ENCODE results near the gene PRKD2. TPM values are rescaled to one million over a fixed set of nuclear protein-coding genes. Genes with fewer than 3 reads are reported as not detected.
"Not testable (repeated sequence)": the region's sequence is repeated elsewhere in the genome, so short reads cannot be mapped to it uniquely, and the experiment has no call there.

PRKD2 gene
- total RNA-seq, 1 donor from 2014 or later, result 14.9 TPM

DNA sequence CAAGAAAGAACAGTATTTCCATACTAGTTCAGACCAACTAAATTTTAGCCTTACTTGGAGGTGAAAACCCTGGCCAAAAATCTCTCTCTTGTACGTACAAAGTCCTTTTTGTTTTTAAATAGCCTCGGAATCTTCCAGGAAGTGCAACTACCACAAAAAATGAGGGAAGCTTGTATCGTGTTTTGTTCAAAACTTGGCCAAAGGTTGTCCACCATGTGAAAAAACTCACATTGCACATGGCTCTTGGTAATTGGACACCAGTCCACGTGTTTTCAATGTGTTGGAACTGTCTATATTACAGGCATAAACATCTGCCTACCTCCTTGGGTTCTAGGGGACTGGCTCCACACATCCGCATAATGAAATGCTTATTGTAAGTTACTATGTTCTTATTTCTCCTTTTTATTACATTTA, 44.5 kb upstream of the PRKD2 start:
- peaks cover 10% of the 10 kb centered on the region for H3F3A ChIP-seq (ENCODE audit: low read depth)
- no peaks in the 10 kb centered on the region for H3K4me1 ChIP-seq
- Mint-ChIP-seq H3K4me3 (no peak overlapping the region), H3K36me3 (peaks cover 2% of the 10 kb centered on the region), H3K27me3 (ENCODE audit: insufficient read depth, low read depth) (peaks cover 6% of the 10 kb centered on the region), H3K4me1 (peaks cover 4% of the 10 kb centered on the region), H3K27ac (no peak overlapping the region), H3K9me3 (no peaks in the 10 kb centered on the region)
- peaks cover 14% of the 10 kb centered on the region for H4K20me1 ChIP-seq (ENCODE audit: low read depth)
- H3K9ac ChIP-seq, result no peak overlapping the region
- H3K79me2 ChIP-seq (ENCODE audit: low read depth), result no peaks in the 10 kb centered on the region
- no peak overlapping the region for H2AFZ ChIP-seq (replicated peaks)
- no peak overlapping the region for H3K4me3 ChIP-seq
- TF ChIP-seq, protein P1, sequence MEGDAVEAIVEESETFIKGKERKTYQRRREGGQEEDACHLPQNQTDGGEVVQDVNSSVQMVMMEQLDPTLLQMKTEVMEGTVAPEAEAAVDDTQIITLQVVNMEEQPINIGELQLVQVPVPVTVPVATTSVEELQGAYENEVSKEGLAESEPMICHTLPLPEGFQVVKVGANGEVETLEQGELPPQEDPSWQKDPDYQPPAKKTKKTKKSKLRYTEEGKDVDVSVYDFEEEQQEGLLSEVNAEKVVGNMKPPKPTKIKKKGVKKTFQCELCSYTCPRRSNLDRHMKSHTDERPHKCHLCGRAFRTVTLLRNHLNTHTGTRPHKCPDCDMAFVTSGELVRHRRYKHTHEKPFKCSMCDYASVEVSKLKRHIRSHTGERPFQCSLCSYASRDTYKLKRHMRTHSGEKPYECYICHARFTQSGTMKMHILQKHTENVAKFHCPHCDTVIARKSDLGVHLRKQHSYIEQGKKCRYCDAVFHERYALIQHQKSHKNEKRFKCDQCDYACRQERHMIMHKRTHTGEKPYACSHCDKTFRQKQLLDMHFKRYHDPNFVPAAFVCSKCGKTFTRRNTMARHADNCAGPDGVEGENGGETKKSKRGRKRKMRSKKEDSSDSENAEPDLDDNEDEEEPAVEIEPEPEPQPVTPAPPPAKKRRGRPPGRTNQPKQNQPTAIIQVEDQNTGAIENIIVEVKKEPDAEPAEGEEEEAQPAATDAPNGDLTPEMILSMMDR (IDR thresholded peaks at IDR 0.05), result no peak
- TF ChIP-seq EZH2 (IDR thresholded peaks at IDR 0.05), result no peak
- TF ChIP-seq EZH2phosphoT487 (IDR thresholded peaks at IDR 0.05), result no peak
- DNase-seq (ENCODE audit: low spot score), result no peak
- H3K9me3 ChIP-seq (ENCODE audit: low read depth), result no peaks in the 10 kb centered on the region
- H3K27me3 ChIP-seq, result no peaks in the 10 kb centered on the region
- no peaks in the 10 kb centered on the region for H3K36me3 ChIP-seq
- H3K27ac ChIP-seq, result no peak overlapping the region
- no peak overlapping the region for H3K4me2 ChIP-seq

DNA sequence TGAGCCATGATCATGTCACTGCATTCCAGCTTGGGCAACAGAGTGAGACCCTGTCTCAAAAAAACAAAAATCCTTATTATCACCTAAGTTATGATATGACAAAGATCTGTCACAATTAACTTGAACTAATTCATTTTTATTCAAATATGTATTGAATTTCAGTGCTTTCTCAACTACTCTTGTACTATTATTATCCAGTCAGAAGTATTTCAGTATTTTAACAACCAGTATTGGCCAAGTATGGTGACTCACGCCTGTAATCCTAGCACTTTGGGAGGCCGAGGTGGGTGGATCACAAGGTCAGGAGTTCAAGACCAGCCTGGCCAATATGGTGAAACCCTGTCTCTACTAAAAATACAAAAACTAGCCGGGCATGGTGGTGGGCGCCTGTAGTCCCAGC, 44.0 kb upstream of the PRKD2 start:
- H3K4me2 ChIP-seq; H3K27me3 Mint-ChIP-seq (ENCODE audit: insufficient read depth, low read depth); H3K9me3 ChIP-seq (ENCODE audit: low read depth); H2AFZ ChIP-seq (replicated peaks); H3F3A ChIP-seq (ENCODE audit: low read depth); H3K9ac ChIP-seq; H3K36me3 ChIP-seq; H3K36me3 Mint-ChIP-seq; H3K4me3 ChIP-seq; H3K27me3 ChIP-seq; DNase-seq (ENCODE audit: low spot score); H3K4me3 Mint-ChIP-seq; H3K9me3 Mint-ChIP-seq; H3K27ac ChIP-seq; H3K4me1 ChIP-seq; H3K27ac Mint-ChIP-seq; H3K4me1 Mint-ChIP-seq; H3K79me2 ChIP-seq (ENCODE audit: low read depth): not testable (repeated sequence)
- H4K20me1 ChIP-seq (ENCODE audit: low read depth), result peaks cover 14% of the 10 kb centered on the region

DNA sequence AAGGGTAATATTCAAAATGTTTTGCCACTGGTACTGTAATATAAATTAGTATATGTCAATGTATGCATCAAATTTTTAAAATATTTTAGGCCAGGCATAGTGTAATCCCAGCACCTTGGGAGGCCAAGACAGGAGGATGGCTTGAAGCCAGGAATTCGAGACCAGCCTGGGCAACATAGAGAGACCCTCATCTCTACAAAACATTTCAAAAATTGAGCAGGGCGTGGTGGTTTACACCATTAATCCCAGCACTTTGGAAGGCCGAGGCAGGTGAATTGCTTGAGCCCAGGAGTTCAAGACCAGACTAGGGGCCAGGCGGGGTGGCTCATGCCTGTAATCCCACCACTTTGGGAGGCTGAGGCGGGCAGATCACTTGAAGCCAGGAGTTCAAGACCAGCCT, 43.4 kb upstream of the PRKD2 start:
- Histone ChIP-seq H3K9me3 (ENCODE audit: low read depth) (no peaks in the 10 kb centered on the region), H3K27ac (no peak overlapping the region), H3K36me3 (no peaks in the 10 kb centered on the region), H3K27me3 (no peaks in the 10 kb centered on the region), H4K20me1 (ENCODE audit: low read depth) (peaks cover 14% of the 10 kb centered on the region), H3K79me2 (ENCODE audit: low read depth) (no peaks in the 10 kb centered on the region), H3K4me1 (no peaks in the 10 kb centered on the region), H3K9ac (no peak overlapping the region), H3F3A (ENCODE audit: low read depth) (peaks cover 10% of the 10 kb centered on the region), H2AFZ (replicated peaks) (no peak overlapping the region), H3K4me2 (no peak overlapping the region), H3K4me3 (no peak overlapping the region)
- TF ChIP-seq EZH2 (IDR thresholded peaks at IDR 0.05), result no peak
- TF ChIP-seq, protein P1 (IDR thresholded peaks at IDR 0.05), result no peak
- no peak for TF ChIP-seq EZH2phosphoT487 (IDR thresholded peaks at IDR 0.05)
- H3K27me3 Mint-ChIP-seq (ENCODE audit: insufficient read depth, low read depth), result peaks cover 6% of the 10 kb centered on the region
- no peak overlapping the region for H3K27ac Mint-ChIP-seq
- peaks cover 2% of the 10 kb centered on the region for H3K36me3 Mint-ChIP-seq
- H3K4me3 Mint-ChIP-seq, result no peak overlapping the region
- H3K9me3 Mint-ChIP-seq, result no peaks in the 10 kb centered on the region
- H3K4me1 Mint-ChIP-seq, result peaks cover 4% of the 10 kb centered on the region
- DNase-seq (ENCODE audit: low spot score), result no peak

DNA sequence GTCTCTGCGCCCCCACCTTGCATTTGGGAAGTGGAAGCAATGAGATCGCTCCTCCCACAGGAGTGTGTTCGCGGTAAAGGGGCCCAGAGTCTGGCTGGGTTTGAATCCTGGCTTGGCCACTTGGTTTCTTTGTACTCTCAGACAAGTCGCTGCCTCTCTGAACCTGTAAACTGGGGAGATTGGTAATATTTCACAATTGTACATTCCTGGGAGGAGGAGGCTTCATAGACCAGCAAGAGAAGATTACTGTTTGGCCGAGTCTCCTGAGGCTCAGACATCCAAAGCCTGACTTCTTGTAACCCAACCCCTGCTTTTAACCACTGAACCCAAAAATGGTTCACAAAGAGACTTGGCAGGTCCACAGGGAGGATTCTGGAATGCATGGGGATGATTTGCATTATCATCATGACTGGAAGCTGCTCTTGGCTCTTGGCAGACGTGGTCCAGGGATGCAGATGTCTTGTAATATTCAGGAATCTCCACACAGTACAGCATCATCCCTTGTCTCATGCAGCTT, 43.0 kb upstream of the PRKD2 start:
- H3K4me1 ChIP-seq, result no peaks in the 10 kb centered on the region
- Mint-ChIP-seq H3K4me1 (peaks cover 2% of the 10 kb centered on the region), H3K9me3 (no peaks in the 10 kb centered on the region), H3K27ac (peak overlapping the region; percentile 15), H3K4me3 (no peak overlapping the region), H3K27me3 (ENCODE audit: insufficient read depth, low read depth) (peaks cover 6% of the 10 kb centered on the region), H3K36me3 (peaks cover 3% of the 10 kb centered on the region)
- no peak overlapping the region for H2AFZ ChIP-seq (replicated peaks)
- no peak for DNase-seq (ENCODE audit: low spot score)
- no peak overlapping the region for H3K4me3 ChIP-seq
- no peak for TF ChIP-seq EZH2phosphoT487 (IDR thresholded peaks at IDR 0.05)
- TF ChIP-seq EZH2 (IDR thresholded peaks at IDR 0.05), result no peak
- TF ChIP-seq, protein P1 (IDR thresholded peaks at IDR 0.05), result no peak
- H3K79me2 ChIP-seq (ENCODE audit: low read depth), result no peaks in the 10 kb centered on the region
- H3K27me3 ChIP-seq, result no peaks in the 10 kb centered on the region
- H3K27ac ChIP-seq, result no peak overlapping the region
- H3K36me3 ChIP-seq, result no peaks in the 10 kb centered on the region
- peaks cover 10% of the 10 kb centered on the region for H3F3A ChIP-seq (ENCODE audit: low read depth)
- H3K4me2 ChIP-seq, result no peak overlapping the region
- H3K9ac ChIP-seq, result no peak overlapping the region
- no peaks in the 10 kb centered on the region for H3K9me3 ChIP-seq (ENCODE audit: low read depth)
- H4K20me1 ChIP-seq (ENCODE audit: low read depth), result peaks cover 14% of the 10 kb centered on the region
